OCI-LY1 (cell line): ENCODE measurements around the gene SOX5.

Source experiments
- CTCF ChIP-seq: fragments of 200-600 bp; sonication (generic), shearing (Covaris generic); IDR thresholded peaks from 2 replicates; pipeline ENCODE4 v1.5.1; 2017; ENCODE audit warnings: mild to moderate bottlenecking, antibody characterized with exemption, low read length, moderate library complexity, mixed read lengths
- EZH2 ChIP-seq: fragments of 200-600 bp; sonication (generic), shearing (Covaris generic); IDR thresholded peaks from 2 replicates; pipeline ENCODE4 v1.8.0; 2017; ENCODE audit warnings: borderline replicate concordance, mixed run types, mild to moderate bottlenecking, antibody characterized with exemption, low read length, moderate library complexity, mixed read lengths

DNA sequence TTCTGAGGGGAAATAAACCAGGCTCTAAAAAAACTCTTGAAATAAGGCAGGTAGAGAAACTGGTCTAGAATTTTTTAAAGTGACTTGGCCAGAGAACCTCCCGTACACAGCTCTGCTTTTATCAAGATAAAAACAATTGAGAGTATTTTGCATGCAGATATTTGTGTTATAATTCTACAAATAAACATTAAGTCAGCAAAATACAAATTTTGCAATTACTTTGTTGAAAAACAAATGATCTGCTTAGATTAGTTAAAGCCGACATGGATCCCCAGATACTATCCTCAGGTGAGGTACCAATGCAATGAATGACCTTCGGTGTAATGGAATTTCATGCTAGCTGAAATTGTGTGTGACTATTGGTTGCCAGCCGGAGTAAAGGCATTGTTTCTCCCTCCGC lies 197.2 kb downstream of the SOX5 start:
- TF ChIP-seq CTCF (no peak), EZH2 (no peak)
